ENCODE measurements around the gene SNTG2.

- TF ChIP-seq CTCF (IDR thresholded peaks at IDR 0.05) (no peak), POLR2A (IDR thresholded peaks at IDR 0.05) (no peak), POLR2AphosphoS5 (IDR thresholded peaks at IDR 0.05; ENCODE audit: insufficient read depth in 1 of 2, low read depth in 1 of 2) (no peak)
These were observed 368.7 kb downstream of the SNTG2 start for GRCh38 chr2:1319393-1319792.
